Activated CD4-positive, alpha-beta T cell treated with anti-CD3 and anti-CD28 coated beads for 36 hours (primary cell): ENCODE data around the gene MAP4K4. TPM values are rescaled to one million over a fixed set of nuclear protein-coding genes. Genes with fewer than 3 reads are reported as not detected.

Experiments used
- ATAC-seq: fragments of 200-7000 bp; cut with Tn5 transposase; one replicate; pipeline ENCODE4 v1.10.0; 2021; ENCODE audit warnings: mild to moderate bottlenecking, moderate library complexity
- CTCF ChIA-PET: fragments of 350-600 bp; sonication (Branson Sonifier 250); formaldehyde crosslinking; loops from one replicate; lab custom pipeline; 2021; ENCODE audit warnings: antibody characterized with exemption; lab: Charles Lee
- POLR2A ChIA-PET: fragments of 350-600 bp; sonication (Branson Sonifier 250); formaldehyde crosslinking; loops from one replicate; lab custom pipeline; 2021; ENCODE audit warnings: antibody characterized with exemption, inconsistent platforms; lab: Charles Lee
- DNase-seq: peaks from one replicate; pipeline ENCODE4 v3.0.0-alpha.2; 2020
- H3K27ac Mint-ChIP-seq: one replicate; pipeline ENCODE4 v1.8.0; 2021; ENCODE audit warnings: mixed read lengths
- H3K27me3 Mint-ChIP-seq: one replicate; pipeline ENCODE4 v1.8.0; 2021; ENCODE audit warnings: mixed read lengths
- H3K36me3 Mint-ChIP-seq: one replicate; pipeline ENCODE4 v1.8.0; 2021; ENCODE audit warnings: low read depth, mixed read lengths
- H3K4me1 Mint-ChIP-seq: one replicate; pipeline ENCODE4 v1.8.0; 2021; ENCODE audit warnings: mixed read lengths
- H3K4me3 Mint-ChIP-seq: one replicate; pipeline ENCODE4 v1.8.0; 2021; ENCODE audit warnings: mild to moderate bottlenecking, moderate library complexity, mixed read lengths
- H3K9me3 Mint-ChIP-seq: one replicate; pipeline ENCODE4 v1.8.0; 2021; ENCODE audit warnings: low read depth, mixed read lengths
- intact Hi-C, 2 experiments: fragments of 100-400 bp; cut with DNase I in 1 of 2; cut with micrococcal nuclease in 1 of 2; formaldehyde crosslinking; loops; one replicate each; pipeline versions ENCODE4 v1.14.2 to v1.15.1; 2022 to 2024; cut with DNase I, micrococcal nuclease
- total RNA-seq, 2 experiments: library from RNA; stranded (reverse); gene quantifications; one replicate each; pipeline ENCODE4 v1.2.3, GENCODE V29; 2021

The MAP4K4 gene
- total RNA-seq, 2 experiments from 2014 or later, result 62.3 to 70.2 TPM

GRCh38 chr2:101850450-101850849 lies 152.9 kb downstream of the MAP4K4 start:
- H3K27ac Mint-ChIP-seq, result no peak overlapping the region
- DNase-seq, result no peak
- ChIA-PET CTCF (interaction anchor here (1.0 to 1.7 kb wide), 4 partner anchors 10 to 390 kb away, joined by 3 to 5 read pairs (median 4); no protein-coding TSS in a partner anchor), POLR2A (interaction anchor here (0.7 kb wide), 1 partner anchor 1610 kb away, joined by 7 read pairs; no protein-coding TSS in a partner anchor)
- no peak overlapping the region for H3K4me3 Mint-ChIP-seq
- H3K27me3 Mint-ChIP-seq, result no peaks in the 10 kb centered on the region
- no peak for ATAC-seq
- peaks cover 28% of the 10 kb centered on the region for H3K36me3 Mint-ChIP-seq
- no peaks in the 10 kb centered on the region for H3K9me3 Mint-ChIP-seq
- intact Hi-C loops, result no loop called here
- H3K4me1 Mint-ChIP-seq, result peaks cover 18% of the 10 kb centered on the region

DNA sequence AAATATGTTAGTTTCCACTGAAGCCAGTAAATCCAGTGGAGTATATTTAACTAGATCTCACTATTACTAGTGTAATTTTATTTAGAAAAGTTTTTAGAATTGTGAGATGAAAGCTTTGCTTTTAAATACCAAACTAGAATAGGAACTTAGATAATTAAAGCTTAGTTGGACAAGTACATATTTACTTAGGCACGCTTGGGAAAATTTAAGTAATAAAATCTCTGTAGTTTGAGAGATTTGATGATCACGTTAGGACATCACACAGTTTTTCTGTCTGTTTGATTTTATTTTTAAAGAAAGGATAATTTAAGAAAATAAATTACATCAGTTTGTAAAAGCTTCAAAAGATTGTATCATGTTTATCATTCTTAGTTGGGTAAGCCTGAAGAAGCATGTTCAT lies 153.5 kb downstream of the MAP4K4 start:
- no peak for ATAC-seq
- Mint-ChIP-seq H3K4me3 (no peak overlapping the region), H3K27ac (no peak overlapping the region), H3K9me3 (no peaks in the 10 kb centered on the region), H3K36me3 (peaks cover 28% of the 10 kb centered on the region), H3K27me3 (no peaks in the 10 kb centered on the region), H3K4me1 (peaks cover 15% of the 10 kb centered on the region)
- DNase-seq, result no peak
- intact Hi-C loops, result no loop called here
- ChIA-PET POLR2A (interaction anchor here (0.7 kb wide), 1 partner anchor 1609 kb away, joined by 7 read pairs; no protein-coding TSS in a partner anchor), CTCF (interaction anchor here (0.8 to 1.7 kb wide), 5 partner anchors 10 to 390 kb away, joined by 3 to 5 read pairs (median 3); no protein-coding TSS in a partner anchor)

DNA sequence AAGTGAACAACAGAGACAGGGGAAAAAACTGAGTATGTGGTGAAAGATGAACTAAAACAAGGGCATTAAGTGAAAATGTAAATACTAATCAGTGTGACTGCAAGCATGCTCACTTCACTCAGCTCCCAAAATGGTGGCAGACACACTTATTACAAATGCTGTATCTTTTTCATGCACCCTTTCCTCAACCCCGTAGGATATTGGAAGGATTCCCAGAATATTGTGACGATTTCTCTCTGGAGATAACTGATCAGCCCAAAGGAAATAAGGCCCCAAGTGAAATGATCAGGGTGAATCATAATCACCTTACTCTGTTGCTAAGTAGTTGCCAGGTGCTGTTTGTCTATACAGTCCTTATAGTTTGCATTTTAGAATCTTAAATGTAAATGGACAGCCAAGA lies 155.3 kb downstream of the MAP4K4 start:
- Mint-ChIP-seq H3K27ac (no peak overlapping the region), H3K4me3 (no peak overlapping the region), H3K36me3 (peaks cover 22% of the 10 kb centered on the region), H3K27me3 (no peaks in the 10 kb centered on the region), H3K4me1 (peaks cover 13% of the 10 kb centered on the region), H3K9me3 (no peaks in the 10 kb centered on the region)
- DNase-seq, result no peak
- ATAC-seq, result no peak
- POLR2A ChIA-PET, result no interaction called here
- intact Hi-C loops, result no loop called here
- CTCF ChIA-PET, result no interaction called here

GRCh38 chr2:101854877-101855276 lies 157.4 kb downstream of the MAP4K4 start:
- no peaks in the 10 kb centered on the region for H3K9me3 Mint-ChIP-seq
- POLR2A ChIA-PET, result interaction anchor here (0.6 kb wide), 1 partner anchor 213 kb away, joined by 3 read pairs; no protein-coding TSS in a partner anchor
- peaks cover 22% of the 10 kb centered on the region for H3K36me3 Mint-ChIP-seq
- H3K27me3 Mint-ChIP-seq, result no peaks in the 10 kb centered on the region
- CTCF ChIA-PET, result interaction anchor here (1.5 kb wide), 1 partner anchor 436 kb away, joined by 3 read pairs; no protein-coding TSS in a partner anchor
- intact Hi-C loops, result no loop called here
- H3K27ac Mint-ChIP-seq, result no peak overlapping the region
- no peak overlapping the region for H3K4me3 Mint-ChIP-seq
- DNase-seq (no peak), ATAC-seq (no peak)
- H3K4me1 Mint-ChIP-seq, result peaks cover 17% of the 10 kb centered on the region

DNA sequence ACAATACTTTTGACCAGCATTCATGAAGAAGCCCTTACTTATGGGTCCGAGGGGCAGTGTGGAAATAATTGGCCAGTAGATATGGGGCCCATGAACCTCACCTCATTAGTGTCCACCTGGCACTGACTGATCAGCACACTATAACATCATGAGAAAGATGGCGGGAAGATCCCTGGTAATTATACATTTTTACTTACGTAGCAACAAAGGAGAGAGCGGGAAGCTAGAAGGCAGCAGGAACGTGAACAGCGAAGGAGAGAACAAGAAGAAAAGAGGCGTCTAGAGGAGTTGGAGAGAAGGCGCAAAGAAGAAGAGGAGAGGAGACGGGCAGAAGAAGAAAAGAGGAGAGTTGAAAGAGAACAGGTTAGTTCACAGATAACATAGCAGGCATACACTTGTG lies 158.3 kb downstream of the MAP4K4 start:
- Mint-ChIP-seq H3K4me1 (peaks cover 18% of the 10 kb centered on the region), H3K4me3 (no peak overlapping the region), H3K27ac (no peak overlapping the region), H3K27me3 (no peaks in the 10 kb centered on the region), H3K36me3 (peaks cover 21% of the 10 kb centered on the region), H3K9me3 (no peaks in the 10 kb centered on the region)
- DNase-seq (no peak), ATAC-seq (no peak)
- POLR2A ChIA-PET, result no interaction called here
- CTCF ChIA-PET, result interaction anchor here (1.5 kb wide), 1 partner anchor 9 kb away, joined by 6 read pairs; no protein-coding TSS in a partner anchor
- intact Hi-C loops, result no loop called here

DNA sequence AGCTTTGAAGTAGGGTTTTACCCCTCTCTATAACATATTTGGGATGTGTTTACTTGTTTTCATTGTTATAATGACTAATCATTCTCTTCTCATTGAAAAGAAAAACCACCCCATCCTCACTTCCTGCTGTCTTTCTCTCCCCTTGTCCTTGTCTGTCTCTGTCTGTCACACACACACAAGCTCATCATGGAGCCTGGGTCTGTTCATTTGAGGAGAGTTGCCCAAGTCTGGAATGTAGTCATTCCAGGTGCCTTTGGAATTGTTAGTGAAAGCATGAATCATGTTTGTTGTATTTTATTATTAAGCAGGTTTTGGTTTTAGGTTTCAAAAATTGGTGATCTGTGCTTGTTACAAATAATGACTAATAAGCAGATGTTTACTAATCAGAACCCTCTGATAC lies 160.7 kb downstream of the MAP4K4 start:
- peaks cover 27% of the 10 kb centered on the region for H3K36me3 Mint-ChIP-seq
- no peaks in the 10 kb centered on the region for H3K9me3 Mint-ChIP-seq
- H3K27ac Mint-ChIP-seq, result no peak overlapping the region
- H3K27me3 Mint-ChIP-seq, result no peaks in the 10 kb centered on the region
- DNase-seq, result no peak
- intact Hi-C loops, result no loop called here
- H3K4me1 Mint-ChIP-seq, result peaks cover 15% of the 10 kb centered on the region
- peak; percentile 49 for ATAC-seq
- no peak overlapping the region for H3K4me3 Mint-ChIP-seq
- ChIA-PET POLR2A (no interaction called here), CTCF (interaction anchor here (0.5 to 1.4 kb wide), 7 partner anchors 10 to 607 kb away, joined by 3 to 5 read pairs (median 3); no protein-coding TSS in a partner anchor)

DNA sequence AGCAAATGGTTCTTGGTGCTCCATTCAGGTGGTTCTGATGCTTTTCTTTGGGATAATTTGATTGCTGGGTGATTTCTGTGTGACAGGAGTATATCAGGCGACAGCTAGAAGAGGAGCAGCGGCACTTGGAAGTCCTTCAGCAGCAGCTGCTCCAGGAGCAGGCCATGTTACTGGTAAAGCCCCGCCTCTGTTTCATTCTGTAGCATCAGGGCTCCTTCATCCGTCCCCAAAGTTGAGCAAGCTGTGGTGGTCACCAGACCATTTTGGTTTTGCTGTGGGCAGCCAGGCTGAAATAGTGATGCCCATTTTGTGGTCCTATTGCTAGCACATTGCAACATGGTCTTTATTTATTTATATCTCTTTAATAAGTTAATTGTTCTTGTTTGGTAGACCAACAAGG lies 161.4 kb downstream of the MAP4K4 start:
- H3K27me3 Mint-ChIP-seq, result no peaks in the 10 kb centered on the region
- peaks cover 15% of the 10 kb centered on the region for H3K4me1 Mint-ChIP-seq
- DNase-seq, result no peak
- CTCF ChIA-PET, result interaction anchor here (0.8 to 1.4 kb wide), 5 partner anchors 11 to 381 kb away, joined by 3 to 6 read pairs (median 3); no protein-coding TSS in a partner anchor
- intact Hi-C loops, result no loop called here
- H3K27ac Mint-ChIP-seq, result peak overlapping the region; percentile 33
- H3K9me3 Mint-ChIP-seq, result no peaks in the 10 kb centered on the region
- H3K36me3 Mint-ChIP-seq, result peaks cover 30% of the 10 kb centered on the region
- ATAC-seq, result no peak
- no peak overlapping the region for H3K4me3 Mint-ChIP-seq
- POLR2A ChIA-PET, result no interaction called here

GRCh38 chr2:101859604-101860003 lies 162.1 kb downstream of the MAP4K4 start:
- ATAC-seq, result no peak
- intact Hi-C loops, result no loop called here
- ChIA-PET POLR2A (no interaction called here), CTCF (interaction anchor here (0.6 to 1.0 kb wide), 6 partner anchors 20 to 608 kb away, joined by 3 to 6 read pairs (median 3); no protein-coding TSS in a partner anchor)
- H3K36me3 Mint-ChIP-seq, result peaks cover 33% of the 10 kb centered on the region
- H3K4me1 Mint-ChIP-seq, result peaks cover 15% of the 10 kb centered on the region
- no peak overlapping the region for H3K27ac Mint-ChIP-seq
- DNase-seq, result no peak
- no peak overlapping the region for H3K4me3 Mint-ChIP-seq
- H3K9me3 Mint-ChIP-seq, result no peaks in the 10 kb centered on the region
- H3K27me3 Mint-ChIP-seq, result no peaks in the 10 kb centered on the region

- ChIA-PET POLR2A (no interaction called here), CTCF (interaction anchor here (0.6 to 1.0 kb wide), 4 partner anchors 20 to 608 kb away, joined by 3 to 5 read pairs (median 3); no protein-coding TSS in a partner anchor)
- intact Hi-C loops, result no loop called here
Measured at GRCh38 chr2:101860157-101860556, 162.7 kb downstream of the MAP4K4 start.

DNA sequence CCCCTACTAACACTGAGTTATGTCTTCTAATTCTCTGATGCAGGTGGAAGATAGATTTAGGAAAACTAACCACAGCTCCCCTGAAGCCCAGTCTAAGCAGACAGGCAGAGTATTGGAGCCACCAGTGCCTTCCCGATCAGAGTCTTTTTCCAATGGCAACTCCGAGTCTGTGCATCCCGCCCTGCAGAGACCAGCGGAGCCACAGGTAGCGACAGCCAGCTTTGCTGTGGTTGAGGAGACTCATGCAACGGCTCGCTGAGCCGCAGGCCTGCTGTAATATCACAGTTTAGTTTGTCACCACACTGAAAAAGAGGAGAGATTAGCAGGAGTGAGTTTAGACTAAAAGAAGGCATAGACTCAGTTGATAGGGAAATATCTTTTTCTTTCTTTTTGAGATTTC lies 163.3 kb downstream of the MAP4K4 start:
- ATAC-seq (no peak), DNase-seq (no peak)
- Mint-ChIP-seq H3K36me3 (peaks cover 36% of the 10 kb centered on the region), H3K27ac (no peak overlapping the region), H3K4me3 (no peak overlapping the region), H3K9me3 (no peaks in the 10 kb centered on the region), H3K4me1 (peaks cover 15% of the 10 kb centered on the region), H3K27me3 (no peaks in the 10 kb centered on the region)
- intact Hi-C loops, result no loop called here
- ChIA-PET CTCF (interaction anchor here (0.9 to 1.0 kb wide), 2 partner anchors 19 to 591 kb away, joined by 3 to 5 read pairs; no protein-coding TSS in a partner anchor), POLR2A (no interaction called here)

More at GRCh38 chr2:101860157-101860556, 162.7 kb downstream of the MAP4K4 start:
- no peak overlapping the region for H3K27ac Mint-ChIP-seq
- H3K27me3 Mint-ChIP-seq, result no peaks in the 10 kb centered on the region
- ATAC-seq (no peak), DNase-seq (peak; percentile 26)
- H3K4me1 Mint-ChIP-seq, result peaks cover 15% of the 10 kb centered on the region
- H3K4me3 Mint-ChIP-seq, result no peak overlapping the region
- no peaks in the 10 kb centered on the region for H3K9me3 Mint-ChIP-seq
- peaks cover 37% of the 10 kb centered on the region for H3K36me3 Mint-ChIP-seq

GRCh38 chr2:101861382-101861781 lies 163.9 kb downstream of the MAP4K4 start:
- ChIA-PET CTCF (no interaction called here), POLR2A (no interaction called here)
- H3K4me1 Mint-ChIP-seq, result peaks cover 15% of the 10 kb centered on the region
- ATAC-seq, result no peak
- H3K9me3 Mint-ChIP-seq, result no peaks in the 10 kb centered on the region
- no peak overlapping the region for H3K27ac Mint-ChIP-seq
- H3K4me3 Mint-ChIP-seq, result no peak overlapping the region
- peaks cover 37% of the 10 kb centered on the region for H3K36me3 Mint-ChIP-seq
- intact Hi-C loops, result no loop called here
- no peak for DNase-seq
- H3K27me3 Mint-ChIP-seq, result no peaks in the 10 kb centered on the region

- Mint-ChIP-seq H3K9me3 (no peaks in the 10 kb centered on the region), H3K27ac (no peak overlapping the region), H3K36me3 (peaks cover 43% of the 10 kb centered on the region), H3K4me1 (peaks cover 5% of the 10 kb centered on the region), H3K27me3 (no peaks in the 10 kb centered on the region), H3K4me3 (no peak overlapping the region)
- ChIA-PET POLR2A (no interaction called here), CTCF (interaction anchor here (1.9 to 3.4 kb wide), 2 partner anchors 9 to 20 kb away, joined by 5 to 24 read pairs; no protein-coding TSS in a partner anchor)
- DNase-seq (no peak), ATAC-seq (no peak)
- intact Hi-C loops, result no loop called here
Measured at GRCh38 chr2:101863534-101863933, 166.0 kb downstream of the MAP4K4 start.
